BJ (cell line): ENCODE data around the gene SPIRE2. TPM values are rescaled to one million over a fixed set of nuclear protein-coding genes. Genes with fewer than 3 reads are reported as not detected.
"Not testable (repeated sequence)": the region's sequence is repeated elsewhere in the genome, so short reads cannot be mapped to it uniquely, and the experiment has no call there.

Source experiments
- CTCF ChIA-PET: fragments of 350-600 bp; formaldehyde crosslinking; extraction: SDS; loops from one replicate; lab custom pipeline; 2021; ENCODE audit warnings: antibody characterized with exemption, inconsistent platforms; lab: Yijun Ruan, JAX
- POLR2A ChIA-PET: fragments of 300-600 bp; sonication (Branson Sonifier 250); formaldehyde crosslinking; extraction: SDS; loops from one replicate; lab custom pipeline; 2021; ENCODE audit warnings: antibody characterized with exemption; lab: Charles Lee
- DNase-seq: peaks from one replicate; pipeline ENCODE4 v3.0.0-alpha.2; 2011; ENCODE audit warnings: low read depth
- H3K27me3 ChIP-seq: 2 replicates; pipeline ENCODE4 v1.6.0; 2011; ENCODE audit warnings: low read length; ENCODE audit not compliant: control insufficient read depth, insufficient read depth
- H3K36me3 ChIP-seq: 2 replicates; pipeline ENCODE4 v1.5.1; 2011; ENCODE audit warnings: low read length; ENCODE audit not compliant: control insufficient read depth, insufficient read depth
- H3K4me3 ChIP-seq: 2 replicates; pipeline ENCODE4 v1.5.1; 2011; ENCODE audit warnings: low read depth, mild to moderate bottlenecking, control low read depth, low read length
- polyA plus RNA-seq: library from polyadenylated mRNA; depleted of rRNA; stranded (reverse); fragments of >200 nt; gene quantifications from 2 replicates; pipeline ENCODE4 v1.2.3, GENCODE V29; 2011
- TF ChIP-seq, protein P1 (sequence below): IDR thresholded peaks from 2 replicates; pipeline ENCODE4 v1.5.1; 2011; ENCODE audit warnings: low read depth, mild to moderate bottlenecking, control low read depth, inconsistent platforms, low read length, moderate library complexity; ENCODE audit not compliant: insufficient read depth

Gene SPIRE2
- polyA plus RNA-seq, 1 experiment: 2.3 TPM

DNA sequence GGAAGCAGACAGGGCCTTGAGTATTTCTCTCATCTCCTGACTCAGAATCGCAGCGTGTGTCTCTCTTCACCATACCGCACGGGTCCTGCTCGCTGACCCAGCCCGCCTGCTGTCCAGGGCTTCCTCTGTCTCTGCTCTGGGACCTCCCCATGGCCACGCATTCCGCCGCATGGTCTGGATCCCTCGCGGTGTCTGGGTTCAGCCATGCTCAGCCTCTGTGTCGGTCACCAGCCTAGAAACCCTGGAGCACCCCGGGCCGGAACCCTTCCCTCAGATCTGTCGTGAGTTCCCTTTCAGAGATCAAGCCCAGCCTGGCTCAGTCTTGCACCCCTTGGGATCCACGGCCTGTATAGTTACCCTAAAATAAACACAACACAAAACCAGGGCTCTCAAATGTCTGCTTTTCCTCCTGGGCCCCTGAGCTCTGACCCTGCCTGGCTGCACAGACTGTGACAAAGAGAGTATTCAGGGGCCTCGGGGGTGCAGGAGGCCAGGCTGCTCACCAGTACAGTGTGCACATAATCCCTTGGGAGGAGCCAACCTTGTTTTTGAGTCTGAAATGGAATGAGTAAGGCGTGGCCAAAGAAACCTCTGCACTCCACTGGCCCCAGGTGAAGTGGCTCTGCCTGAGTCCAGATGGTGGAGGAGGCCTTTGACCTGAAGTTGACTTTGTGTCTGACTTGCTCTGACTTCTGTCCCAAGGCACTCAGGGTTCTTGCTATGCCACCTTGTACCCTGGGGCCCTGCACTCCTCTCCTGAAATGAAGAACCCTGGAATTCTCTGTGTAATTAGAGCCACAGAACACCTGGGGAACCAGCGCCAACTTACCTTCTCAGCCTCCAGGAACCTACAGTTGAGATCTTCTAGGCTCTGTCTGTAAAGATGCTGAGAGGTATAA, 5.8 kb upstream of the SPIRE2 start:
- POLR2A ChIA-PET: no interaction called here
- TF ChIP-seq, protein P1, sequence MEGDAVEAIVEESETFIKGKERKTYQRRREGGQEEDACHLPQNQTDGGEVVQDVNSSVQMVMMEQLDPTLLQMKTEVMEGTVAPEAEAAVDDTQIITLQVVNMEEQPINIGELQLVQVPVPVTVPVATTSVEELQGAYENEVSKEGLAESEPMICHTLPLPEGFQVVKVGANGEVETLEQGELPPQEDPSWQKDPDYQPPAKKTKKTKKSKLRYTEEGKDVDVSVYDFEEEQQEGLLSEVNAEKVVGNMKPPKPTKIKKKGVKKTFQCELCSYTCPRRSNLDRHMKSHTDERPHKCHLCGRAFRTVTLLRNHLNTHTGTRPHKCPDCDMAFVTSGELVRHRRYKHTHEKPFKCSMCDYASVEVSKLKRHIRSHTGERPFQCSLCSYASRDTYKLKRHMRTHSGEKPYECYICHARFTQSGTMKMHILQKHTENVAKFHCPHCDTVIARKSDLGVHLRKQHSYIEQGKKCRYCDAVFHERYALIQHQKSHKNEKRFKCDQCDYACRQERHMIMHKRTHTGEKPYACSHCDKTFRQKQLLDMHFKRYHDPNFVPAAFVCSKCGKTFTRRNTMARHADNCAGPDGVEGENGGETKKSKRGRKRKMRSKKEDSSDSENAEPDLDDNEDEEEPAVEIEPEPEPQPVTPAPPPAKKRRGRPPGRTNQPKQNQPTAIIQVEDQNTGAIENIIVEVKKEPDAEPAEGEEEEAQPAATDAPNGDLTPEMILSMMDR: no peak
- no peak for DNase-seq
- Histone ChIP-seq H3K27me3 (no peaks in the 10 kb centered on the region), H3K4me3 (no peak overlapping the region), H3K36me3 (no peaks in the 10 kb centered on the region)
- CTCF ChIA-PET: interaction anchor here (2.3 kb wide), 1 partner anchor 39 kb away, joined by 7 read pairs; no protein-coding TSS in a partner anchor

DNA sequence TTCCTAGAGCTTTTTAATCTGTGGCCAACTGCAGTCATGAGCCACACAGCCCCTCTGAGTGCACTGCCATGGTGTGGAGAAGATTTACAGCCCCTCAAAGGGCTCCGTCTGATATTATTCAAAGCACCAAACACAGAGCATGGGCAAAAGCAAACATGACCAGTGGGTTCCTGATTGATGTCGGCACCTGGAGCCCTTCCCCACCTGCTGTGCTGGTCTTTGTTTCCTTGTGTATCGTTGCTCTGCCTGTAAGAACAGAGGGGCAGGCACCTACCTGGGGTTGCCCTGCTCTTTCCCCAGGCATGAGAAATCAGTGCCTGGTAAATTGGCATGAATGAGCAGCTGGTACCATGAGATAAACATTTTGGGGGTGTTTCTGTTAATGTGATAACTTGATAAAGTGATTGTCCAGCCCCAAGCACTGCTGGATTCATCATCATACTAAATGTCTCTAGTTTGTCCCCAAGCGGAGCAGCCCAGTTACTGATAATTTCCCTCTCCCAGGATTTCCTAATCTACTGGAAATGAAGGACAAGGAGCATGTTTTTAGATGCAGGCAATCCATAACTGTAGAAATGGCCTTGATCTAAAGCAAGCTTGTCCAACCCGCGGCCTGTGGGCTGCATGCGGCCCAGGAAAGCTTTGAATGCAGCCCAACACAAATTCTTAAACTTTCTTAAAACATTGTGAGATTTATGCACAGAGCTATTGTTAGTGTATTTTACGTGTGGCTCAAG, 5.0 kb upstream of the SPIRE2 start:
- TF ChIP-seq, protein P1: no peak
- Histone ChIP-seq H3K27me3 (no peaks in the 10 kb centered on the region), H3K4me3 (no peak overlapping the region), H3K36me3 (no peaks in the 10 kb centered on the region)
- DNase-seq: no peak
- CTCF ChIA-PET: interaction anchor here (2.3 kb wide), 1 partner anchor 38 kb away, joined by 7 read pairs; no protein-coding TSS in a partner anchor
- POLR2A ChIA-PET: no interaction called here

DNA sequence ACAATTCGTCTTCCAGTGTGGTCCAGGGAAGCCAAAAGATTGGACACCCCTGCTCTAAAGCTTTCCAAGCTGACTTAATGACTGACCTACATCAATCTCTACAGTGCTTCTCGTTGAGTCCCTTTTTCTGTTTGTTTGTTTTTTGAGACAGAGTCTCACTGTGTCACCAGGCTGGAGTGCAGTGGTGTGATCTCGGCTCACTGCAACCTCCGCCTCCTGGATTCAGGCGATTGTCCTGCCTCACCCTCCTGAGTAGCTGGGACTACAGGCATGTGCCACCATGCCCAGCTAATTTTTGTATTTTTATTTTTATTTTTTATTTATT, 4.5 kb upstream of the SPIRE2 start:
- H3K4me3 ChIP-seq, H3K27me3 ChIP-seq, POLR2A ChIA-PET, DNase-seq, H3K36me3 ChIP-seq: not testable (repeated sequence)
- CTCF ChIA-PET: interaction anchor here (2.3 kb wide), 1 partner anchor 37 kb away, joined by 7 read pairs; no protein-coding TSS in a partner anchor

DNA sequence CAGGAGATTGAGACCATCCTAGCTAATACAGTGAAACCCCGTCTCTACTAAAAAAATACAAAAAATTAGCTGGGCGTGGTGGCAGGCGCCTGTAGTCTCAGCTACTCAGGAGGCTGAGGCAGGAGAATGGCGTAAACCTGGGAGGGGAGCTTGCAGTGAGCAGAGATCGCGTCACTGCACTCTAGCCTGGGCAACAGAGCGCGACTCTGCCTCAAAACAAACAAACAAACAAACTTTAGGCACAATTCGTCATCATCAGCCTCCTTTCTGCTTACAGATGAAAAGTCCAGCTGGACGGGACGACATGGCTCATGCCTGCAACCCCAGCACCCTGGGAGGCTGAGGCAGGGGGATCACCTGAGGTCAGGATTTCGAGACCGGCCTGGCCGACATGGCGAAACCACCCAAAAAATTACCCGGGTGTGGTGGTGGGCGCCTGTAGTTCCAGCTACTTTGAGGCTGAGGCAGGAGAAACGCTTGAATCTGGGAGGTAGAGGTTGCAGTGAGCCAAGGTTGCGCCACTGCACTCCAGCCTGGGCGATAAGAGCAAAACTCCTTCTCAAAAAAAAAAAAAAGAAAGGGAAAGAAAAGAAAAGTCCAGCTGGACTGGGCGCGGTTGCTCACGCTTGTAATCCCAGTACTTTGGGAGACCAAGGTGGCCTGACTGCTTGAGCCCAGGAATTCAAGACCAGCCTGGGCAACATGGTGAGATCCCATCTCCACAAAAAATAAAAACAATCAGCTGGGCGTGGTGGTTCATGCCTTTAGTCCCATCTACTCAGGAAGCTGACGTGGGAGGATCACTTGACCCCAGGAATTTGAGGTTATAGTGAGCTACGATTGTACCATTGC, 1.5 kb upstream of the SPIRE2 start:
- CTCF ChIA-PET: interaction anchor here (0.9 kb wide), 1 partner anchor 126 kb away, joined by 3 read pairs; no protein-coding TSS in a partner anchor
- DNase-seq: no peak
- no peaks in the 10 kb centered on the region for H3K36me3 ChIP-seq
- no peaks in the 10 kb centered on the region for H3K27me3 ChIP-seq
- TF ChIP-seq, protein P1: no peak
- POLR2A ChIA-PET: no interaction called here
- no peak overlapping the region for H3K4me3 ChIP-seq

DNA sequence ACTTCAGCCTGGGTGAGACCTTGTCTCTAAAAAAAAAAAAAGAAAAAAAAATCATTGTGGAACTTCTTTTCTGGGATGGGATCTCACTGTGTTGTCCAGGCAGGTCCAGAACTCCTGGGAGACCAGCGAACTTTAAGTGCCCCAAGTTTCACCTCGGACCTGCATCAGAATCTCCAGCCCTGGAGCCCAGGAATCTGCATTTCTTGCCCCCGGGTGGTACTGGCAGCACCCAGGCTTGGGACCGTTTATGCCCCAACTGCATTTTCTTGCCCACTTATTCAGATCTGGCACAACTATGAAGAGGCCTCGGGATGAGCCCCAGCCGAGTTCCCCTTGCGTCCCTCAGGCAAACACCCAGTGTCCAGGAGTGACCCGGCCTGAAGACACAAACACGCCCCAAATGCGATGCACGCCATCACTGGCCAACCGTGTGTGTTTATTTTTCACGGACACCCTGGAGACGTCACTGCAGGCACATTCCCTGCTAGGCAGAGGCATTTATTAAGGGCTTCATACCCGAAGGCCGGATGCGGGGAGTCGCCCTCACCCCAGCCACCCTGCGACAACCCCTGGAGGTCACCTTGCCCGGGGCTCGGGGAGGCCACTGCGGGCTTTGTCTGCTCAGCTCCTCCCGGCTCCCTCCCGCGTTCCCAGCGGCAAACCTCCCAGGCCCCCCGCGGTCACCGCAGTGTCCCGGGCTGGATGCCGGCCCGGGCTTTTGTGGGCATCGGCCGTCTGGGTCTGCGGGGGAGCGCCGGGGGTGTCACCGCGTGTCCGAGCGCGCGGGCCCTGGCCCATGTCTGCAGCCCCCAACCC, 684 bp upstream of the SPIRE2 start:
- TF ChIP-seq, protein P1: no peak
- Histone ChIP-seq H3K4me3 (peak overlapping the region; percentile 64), H3K36me3 (no peaks in the 10 kb centered on the region), H3K27me3 (no peaks in the 10 kb centered on the region)
- DNase-seq: no peak
- CTCF ChIA-PET: interaction anchor here (0.7 to 0.9 kb wide), 2 partner anchors 127 to 252 kb away, joined by 3 read pairs; partner anchors contain the start of gene CPNE7
- POLR2A ChIA-PET: no interaction called here
